WTC11 (cell line): ENCODE measurements around the gene CEBPE. TPM values are rescaled to one million over a fixed set of nuclear protein-coding genes. Genes with fewer than 3 reads are reported as not detected.

ENCODE experiments used
- ATAC-seq: fragments of 200-7000 bp; cut with Tn5 transposase; 2 replicates; pipeline ENCODE4 v1.10.0; 2021; ENCODE audit warnings: mild to moderate bottlenecking, moderate library complexity
- CTCF ChIA-PET: fragments of 300-600 bp; sonication (Branson Sonifier 250); formaldehyde crosslinking; loops from one replicate; lab custom pipeline; 2021; ENCODE audit warnings: antibody characterized with exemption; lab: Charles Lee
- POLR2A ChIA-PET: fragments of 350-600 bp; sonication (Branson Sonifier 250); formaldehyde crosslinking; loops from one replicate; lab custom pipeline; 2021; ENCODE audit warnings: antibody characterized with exemption; lab: Charles Lee
- DNase-seq: peaks from one replicate; pipeline ENCODE4 v3.0.0; 2021; ENCODE audit warnings: low spot score
- H3K27ac Mint-ChIP-seq: 2 replicates; pipeline ENCODE4 v1.8.0; 2021; ENCODE audit warnings: mixed read lengths
- H3K27me3 Mint-ChIP-seq: 2 replicates; pipeline ENCODE4 v1.8.0; 2021; ENCODE audit warnings: low read depth, mild to moderate bottlenecking, moderate library complexity, mixed read lengths
- H3K36me3 Mint-ChIP-seq: 2 replicates; pipeline ENCODE4 v1.8.0; 2021; ENCODE audit warnings: mixed read lengths
- H3K4me1 Mint-ChIP-seq: 2 replicates; pipeline ENCODE4 v1.8.0; 2022; ENCODE audit warnings: mixed read lengths
- H3K4me3 Mint-ChIP-seq: 2 replicates; pipeline ENCODE4 v1.8.0; 2021; ENCODE audit warnings: mild to moderate bottlenecking, moderate library complexity, mixed read lengths
- H3K9me3 Mint-ChIP-seq: 2 replicates; pipeline ENCODE4 v1.8.0; 2021; ENCODE audit warnings: mixed read lengths
- CBFB ChIP-seq: sonication (generic); formaldehyde crosslinking; IDR thresholded peaks from 2 replicates; pipeline ENCODE4 v1.8.1; 2022; ENCODE audit warnings: mild to moderate bottlenecking, low read depth, missing genetic modification reagents
- ELF4 ChIP-seq: sonication (generic); formaldehyde crosslinking; IDR thresholded peaks from 2 replicates; pipeline ENCODE4 v1.8.1; 2022; ENCODE audit warnings: low read depth, mild to moderate bottlenecking, moderate library complexity, missing genetic modification reagents
- IRF2 ChIP-seq: sonication (generic); formaldehyde crosslinking; IDR thresholded peaks from 2 replicates; pipeline ENCODE4 v1.8.0; 2022; ENCODE audit warnings: low read depth, missing genetic modification reagents, borderline replicate concordance
- NFE2L1 ChIP-seq: sonication (generic); formaldehyde crosslinking; IDR thresholded peaks from 2 replicates; pipeline ENCODE4 v1.8.1; 2023; ENCODE audit warnings: missing genetic modification reagents
- NFYB ChIP-seq: sonication (generic); formaldehyde crosslinking; conservative IDR thresholded peaks from 2 replicates; pipeline ENCODE4 v1.8.0; 2022; ENCODE audit warnings: low read depth, missing genetic modification reagents
- NR2C2 ChIP-seq: sonication (generic); formaldehyde crosslinking; IDR thresholded peaks from 2 replicates; pipeline ENCODE4 v1.8.0; 2022; ENCODE audit warnings: mild to moderate bottlenecking, missing genetic modification reagents
- RELA ChIP-seq: sonication (generic); formaldehyde crosslinking; IDR thresholded peaks from 2 replicates; pipeline ENCODE4 v1.8.1; 2022; ENCODE audit warnings: missing genetic modification reagents, mild to moderate bottlenecking, borderline replicate concordance
- SMAD4 ChIP-seq: sonication (generic); formaldehyde crosslinking; IDR thresholded peaks from 2 replicates; pipeline ENCODE4 v1.8.0; 2022; ENCODE audit warnings: mild to moderate bottlenecking, missing genetic modification reagents
- ZNF232 ChIP-seq: sonication (generic); formaldehyde crosslinking; IDR thresholded peaks from 2 replicates; pipeline ENCODE4 v1.8.0; 2022; ENCODE audit warnings: mild to moderate bottlenecking, missing genetic modification reagents
- ZNF263 ChIP-seq: sonication (generic); formaldehyde crosslinking; IDR thresholded peaks from 2 replicates; pipeline ENCODE4 v1.8.1; 2022; ENCODE audit warnings: low read depth, mild to moderate bottlenecking, moderate library complexity, missing genetic modification reagents
- ZNF532 ChIP-seq: fragments of 250-450 bp; sonication (Bioruptor Pico); IDR thresholded peaks from 2 replicates; pipeline ENCODE4 v1.9.0; 2021; ENCODE audit warnings: mild to moderate bottlenecking, borderline replicate concordance
- ZNF671 ChIP-seq: fragments of 250-450 bp; sonication (Bioruptor Pico); IDR thresholded peaks from 2 replicates; pipeline ENCODE4 v1.8.0; 2021; ENCODE audit warnings: mild to moderate bottlenecking
- ZSCAN18 ChIP-seq: fragments of 250-450 bp; sonication (Bioruptor Pico); IDR thresholded peaks from 2 replicates; pipeline ENCODE4 v2.1.2; 2022; ENCODE audit warnings: mild to moderate bottlenecking, moderate library complexity
- total RNA-seq: library from RNA; stranded (reverse); gene quantifications from 3 replicates; pipeline ENCODE4 v1.2.3, GENCODE V29; 2021
- TF ChIP-seq, protein P1 (sequence below): sonication (generic); formaldehyde crosslinking; IDR thresholded peaks from 2 replicates; pipeline ENCODE4 v1.8.1; 2023; ENCODE audit warnings: mild to moderate bottlenecking, missing genetic modification reagents
- TF ChIP-seq, protein P2 (sequence below): sonication (generic); formaldehyde crosslinking; IDR thresholded peaks from 2 replicates; pipeline ENCODE4 v1.8.1; 2022; ENCODE audit warnings: low read depth, mild to moderate bottlenecking, moderate library complexity, missing genetic modification reagents, borderline replicate concordance
- TF ChIP-seq, protein P3 (sequence below): sonication (generic); formaldehyde crosslinking; IDR thresholded peaks from 2 replicates; pipeline ENCODE4 v1.8.0; 2022; ENCODE audit warnings: missing genetic modification reagents
- TF ChIP-seq, protein P4 (sequence below): sonication (generic); formaldehyde crosslinking; IDR thresholded peaks from 2 replicates; pipeline ENCODE4 v1.8.1; 2023; ENCODE audit warnings: mild to moderate bottlenecking, missing genetic modification reagents, moderate library complexity
- TF ChIP-seq, protein P5 (sequence below): fragments of 250-450 bp; sonication (Bioruptor Pico); IDR thresholded peaks from 2 replicates; pipeline ENCODE4 v1.9.0; 2021; ENCODE audit warnings: mild to moderate bottlenecking
- TF ChIP-seq, protein P6 (sequence below): sonication (generic); formaldehyde crosslinking; IDR thresholded peaks from 2 replicates; pipeline ENCODE4 v1.8.0; 2023; ENCODE audit warnings: missing genetic modification reagents

The CEBPE gene
- total RNA-seq, 1 experiment from 2014 or later: not detected

DNA sequence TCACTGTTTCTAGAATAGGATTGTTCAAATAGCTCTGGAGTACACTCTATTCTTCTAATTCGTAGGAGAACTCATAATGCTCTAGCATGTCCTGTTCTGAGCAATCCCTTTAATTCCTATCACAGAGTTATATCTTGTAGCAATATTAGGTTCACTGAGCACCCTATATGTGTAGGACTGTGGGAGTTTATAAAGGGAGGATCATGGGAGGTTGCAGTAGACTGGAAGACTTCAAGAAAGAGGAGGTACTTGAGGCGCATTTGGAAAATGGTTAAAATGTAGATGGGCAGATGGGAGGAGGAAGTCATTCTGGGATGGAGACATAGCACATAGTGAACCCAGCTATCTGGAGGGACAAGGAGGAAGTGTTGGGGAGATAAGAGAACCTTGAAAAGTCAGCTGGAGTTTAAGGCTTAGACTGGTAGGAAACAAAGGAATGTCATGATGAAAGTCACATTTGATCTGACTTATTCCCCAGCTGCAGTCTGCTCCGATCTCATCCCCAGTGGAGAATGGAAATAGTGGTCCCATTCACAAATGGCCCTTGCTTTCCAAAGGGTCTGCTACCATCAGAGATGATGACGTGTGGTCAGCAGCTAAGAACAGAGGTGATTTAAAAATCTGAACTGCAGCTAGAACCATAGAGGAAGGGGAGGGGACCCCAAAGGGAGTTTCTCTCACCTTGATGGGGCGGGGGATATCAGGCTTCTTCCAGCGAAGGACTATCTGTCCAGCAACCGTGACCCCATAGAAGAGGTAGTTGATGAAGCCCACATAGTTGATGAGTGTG lies 10.1 kb upstream of the CEBPE start:
- Mint-ChIP-seq H3K27me3 (no peaks in the 10 kb centered on the region), H3K9me3 (no peaks in the 10 kb centered on the region)
- POLR2A ChIA-PET: interaction anchor here (1.3 kb wide), 1 partner anchor 26 kb away, joined by 3 read pairs; no protein-coding TSS in a partner anchor
- TF ChIP-seq CBFB (no peak), ZNF532 (CRISPR knock-in tag) (no peak), SMAD4 (CRISPR knock-in tag) (no peak), ZNF671 (CRISPR knock-in tag) (no peak), RELA (no peak), NFYB (CRISPR knock-in tag) (no peak), ZNF263 (CRISPR knock-in tag) (no peak), NFE2L1 (CRISPR knock-in tag) (no peak), ZSCAN18 (CRISPR knock-in tag) (no peak), ELF4 (no peak), NR2C2 (CRISPR knock-in tag) (no peak), IRF2 (CRISPR knock-in tag) (no peak), ZNF232 (CRISPR knock-in tag) (no peak)
- TF ChIP-seq, protein P1, sequence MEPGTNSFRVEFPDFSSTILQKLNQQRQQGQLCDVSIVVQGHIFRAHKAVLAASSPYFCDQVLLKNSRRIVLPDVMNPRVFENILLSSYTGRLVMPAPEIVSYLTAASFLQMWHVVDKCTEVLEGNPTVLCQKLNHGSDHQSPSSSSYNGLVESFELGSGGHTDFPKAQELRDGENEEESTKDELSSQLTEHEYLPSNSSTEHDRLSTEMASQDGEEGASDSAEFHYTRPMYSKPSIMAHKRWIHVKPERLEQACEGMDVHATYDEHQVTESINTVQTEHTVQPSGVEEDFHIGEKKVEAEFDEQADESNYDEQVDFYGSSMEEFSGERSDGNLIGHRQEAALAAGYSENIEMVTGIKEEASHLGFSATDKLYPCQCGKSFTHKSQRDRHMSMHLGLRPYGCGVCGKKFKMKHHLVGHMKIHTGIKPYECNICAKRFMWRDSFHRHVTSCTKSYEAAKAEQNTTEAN: no peak
- TF ChIP-seq, protein P2, sequence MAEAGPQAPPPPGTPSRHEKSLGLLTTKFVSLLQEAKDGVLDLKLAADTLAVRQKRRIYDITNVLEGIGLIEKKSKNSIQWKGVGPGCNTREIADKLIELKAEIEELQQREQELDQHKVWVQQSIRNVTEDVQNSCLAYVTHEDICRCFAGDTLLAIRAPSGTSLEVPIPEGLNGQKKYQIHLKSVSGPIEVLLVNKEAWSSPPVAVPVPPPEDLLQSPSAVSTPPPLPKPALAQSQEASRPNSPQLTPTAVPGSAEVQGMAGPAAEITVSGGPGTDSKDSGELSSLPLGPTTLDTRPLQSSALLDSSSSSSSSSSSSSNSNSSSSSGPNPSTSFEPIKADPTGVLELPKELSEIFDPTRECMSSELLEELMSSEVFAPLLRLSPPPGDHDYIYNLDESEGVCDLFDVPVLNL: no peak
- TF ChIP-seq, protein P3, sequence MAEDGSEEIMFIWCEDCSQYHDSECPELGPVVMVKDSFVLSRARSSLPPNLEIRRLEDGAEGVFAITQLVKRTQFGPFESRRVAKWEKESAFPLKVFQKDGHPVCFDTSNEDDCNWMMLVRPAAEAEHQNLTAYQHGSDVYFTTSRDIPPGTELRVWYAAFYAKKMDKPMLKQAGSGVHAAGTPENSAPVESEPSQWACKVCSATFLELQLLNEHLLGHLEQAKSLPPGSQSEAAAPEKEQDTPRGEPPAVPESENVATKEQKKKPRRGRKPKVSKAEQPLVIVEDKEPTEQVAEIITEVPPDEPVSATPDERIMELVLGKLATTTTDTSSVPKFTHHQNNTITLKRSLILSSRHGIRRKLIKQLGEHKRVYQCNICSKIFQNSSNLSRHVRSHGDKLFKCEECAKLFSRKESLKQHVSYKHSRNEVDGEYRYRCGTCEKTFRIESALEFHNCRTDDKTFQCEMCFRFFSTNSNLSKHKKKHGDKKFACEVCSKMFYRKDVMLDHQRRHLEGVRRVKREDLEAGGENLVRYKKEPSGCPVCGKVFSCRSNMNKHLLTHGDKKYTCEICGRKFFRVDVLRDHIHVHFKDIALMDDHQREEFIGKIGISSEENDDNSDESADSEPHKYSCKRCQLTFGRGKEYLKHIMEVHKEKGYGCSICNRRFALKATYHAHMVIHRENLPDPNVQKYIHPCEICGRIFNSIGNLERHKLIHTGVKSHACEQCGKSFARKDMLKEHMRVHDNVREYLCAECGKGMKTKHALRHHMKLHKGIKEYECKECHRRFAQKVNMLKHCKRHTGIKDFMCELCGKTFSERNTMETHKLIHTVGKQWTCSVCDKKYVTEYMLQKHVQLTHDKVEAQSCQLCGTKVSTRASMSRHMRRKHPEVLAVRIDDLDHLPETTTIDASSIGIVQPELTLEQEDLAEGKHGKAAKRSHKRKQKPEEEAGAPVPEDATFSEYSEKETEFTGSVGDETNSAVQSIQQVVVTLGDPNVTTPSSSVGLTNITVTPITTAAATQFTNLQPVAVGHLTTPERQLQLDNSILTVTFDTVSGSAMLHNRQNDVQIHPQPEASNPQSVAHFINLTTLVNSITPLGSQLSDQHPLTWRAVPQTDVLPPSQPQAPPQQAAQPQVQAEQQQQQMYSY (CRISPR knock-in tag): no peak
- TF ChIP-seq, protein P4, sequence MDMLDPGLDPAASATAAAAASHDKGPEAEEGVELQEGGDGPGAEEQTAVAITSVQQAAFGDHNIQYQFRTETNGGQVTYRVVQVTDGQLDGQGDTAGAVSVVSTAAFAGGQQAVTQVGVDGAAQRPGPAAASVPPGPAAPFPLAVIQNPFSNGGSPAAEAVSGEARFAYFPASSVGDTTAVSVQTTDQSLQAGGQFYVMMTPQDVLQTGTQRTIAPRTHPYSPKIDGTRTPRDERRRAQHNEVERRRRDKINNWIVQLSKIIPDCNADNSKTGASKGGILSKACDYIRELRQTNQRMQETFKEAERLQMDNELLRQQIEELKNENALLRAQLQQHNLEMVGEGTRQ (CRISPR knock-in tag): no peak
- TF ChIP-seq, protein P5, sequence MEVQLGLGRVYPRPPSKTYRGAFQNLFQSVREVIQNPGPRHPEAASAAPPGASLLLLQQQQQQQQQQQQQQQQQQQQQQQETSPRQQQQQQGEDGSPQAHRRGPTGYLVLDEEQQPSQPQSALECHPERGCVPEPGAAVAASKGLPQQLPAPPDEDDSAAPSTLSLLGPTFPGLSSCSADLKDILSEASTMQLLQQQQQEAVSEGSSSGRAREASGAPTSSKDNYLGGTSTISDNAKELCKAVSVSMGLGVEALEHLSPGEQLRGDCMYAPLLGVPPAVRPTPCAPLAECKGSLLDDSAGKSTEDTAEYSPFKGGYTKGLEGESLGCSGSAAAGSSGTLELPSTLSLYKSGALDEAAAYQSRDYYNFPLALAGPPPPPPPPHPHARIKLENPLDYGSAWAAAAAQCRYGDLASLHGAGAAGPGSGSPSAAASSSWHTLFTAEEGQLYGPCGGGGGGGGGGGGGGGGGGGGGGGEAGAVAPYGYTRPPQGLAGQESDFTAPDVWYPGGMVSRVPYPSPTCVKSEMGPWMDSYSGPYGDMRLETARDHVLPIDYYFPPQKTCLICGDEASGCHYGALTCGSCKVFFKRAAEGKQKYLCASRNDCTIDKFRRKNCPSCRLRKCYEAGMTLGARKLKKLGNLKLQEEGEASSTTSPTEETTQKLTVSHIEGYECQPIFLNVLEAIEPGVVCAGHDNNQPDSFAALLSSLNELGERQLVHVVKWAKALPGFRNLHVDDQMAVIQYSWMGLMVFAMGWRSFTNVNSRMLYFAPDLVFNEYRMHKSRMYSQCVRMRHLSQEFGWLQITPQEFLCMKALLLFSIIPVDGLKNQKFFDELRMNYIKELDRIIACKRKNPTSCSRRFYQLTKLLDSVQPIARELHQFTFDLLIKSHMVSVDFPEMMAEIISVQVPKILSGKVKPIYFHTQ (CRISPR knock-in tag): no peak
- TF ChIP-seq, protein P6, sequence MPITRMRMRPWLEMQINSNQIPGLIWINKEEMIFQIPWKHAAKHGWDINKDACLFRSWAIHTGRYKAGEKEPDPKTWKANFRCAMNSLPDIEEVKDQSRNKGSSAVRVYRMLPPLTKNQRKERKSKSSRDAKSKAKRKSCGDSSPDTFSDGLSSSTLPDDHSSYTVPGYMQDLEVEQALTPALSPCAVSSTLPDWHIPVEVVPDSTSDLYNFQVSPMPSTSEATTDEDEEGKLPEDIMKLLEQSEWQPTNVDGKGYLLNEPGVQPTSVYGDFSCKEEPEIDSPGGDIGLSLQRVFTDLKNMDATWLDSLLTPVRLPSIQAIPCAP (CRISPR knock-in tag): no peak
- TF ChIP-seq, all 79 proteins: peak for 0
- DNase-seq (no peak), ATAC-seq (no peak)
- CTCF ChIA-PET: interaction anchor here (2.0 kb wide), 1 partner anchor 9 kb away, joined by 9 read pairs; no protein-coding TSS in a partner anchor
- no peak overlapping the region for H3K27ac Mint-ChIP-seq
- H3K4me3 Mint-ChIP-seq: no peak overlapping the region
- H3K4me1 Mint-ChIP-seq: peaks cover 21% of the 10 kb centered on the region
- peaks cover 55% of the 10 kb centered on the region for H3K36me3 Mint-ChIP-seq
